D721Med (cell line): ENCODE results near the gene IL15RA.

Experiments used
- DNase-seq: peaks from one replicate; pipeline ENCODE4 v3.0.0; 2011; ENCODE audit warnings: low spot score; ENCODE audit not compliant: insufficient read length
- FAIRE-seq: peaks from 2 replicates; lab custom pipeline; 2011; peaks lifted over from hg19 to GRCh38; lab: Jason Lieb, UNC
- CTCF ChIP-seq: IDR thresholded peaks from 2 replicates; pipeline ENCODE4 v1.5.1; 2012; ENCODE audit warnings: mild to moderate bottlenecking, control low read depth; ENCODE audit not compliant: insufficient read depth; ENCODE audit errors: missing control alignments

The IL15RA gene

GRCh38 chr10:5935628-5936027 is 41.7 kb downstream of the IL15RA start:
- no peak for FAIRE-seq

GRCh38 chr10:5933909-5934546 is 43.3 kb downstream of the IL15RA start:
- DNase-seq (no peak), FAIRE-seq (no peak)
- TF ChIP-seq CTCF = no peak

More at GRCh38 chr10:5935628-5936027, 41.7 kb downstream of the IL15RA start:
- DNase-seq = no peak
- TF ChIP-seq CTCF = no peak

GRCh38 chr10:5932345-5932744 is 45.0 kb downstream of the IL15RA start:
- no peak for FAIRE-seq
- no peak for DNase-seq
- no peak for TF ChIP-seq CTCF

- DNase-seq (no peak), FAIRE-seq (no peak)
- no peak for TF ChIP-seq CTCF
Observed at GRCh38 chr10:5930272-5930671, 47.1 kb downstream of the IL15RA start.

GRCh38 chr10:5929442-5929841 is 47.9 kb downstream of the IL15RA start:
- no peak for TF ChIP-seq CTCF
- FAIRE-seq (no peak), DNase-seq (no peak)

- TF ChIP-seq CTCF = no peak
- no peak for DNase-seq
- no peak for FAIRE-seq
Observed at GRCh38 chr10:5927306-5927705, 50.0 kb downstream of the IL15RA start.

- no peak for TF ChIP-seq CTCF
- DNase-seq = no peak
- FAIRE-seq = no peak
Observed at GRCh38 chr10:5924889-5925288, 52.5 kb downstream of the IL15RA start.
